ENCODE data around the gene UBA1.

Gene UBA1

DNA sequence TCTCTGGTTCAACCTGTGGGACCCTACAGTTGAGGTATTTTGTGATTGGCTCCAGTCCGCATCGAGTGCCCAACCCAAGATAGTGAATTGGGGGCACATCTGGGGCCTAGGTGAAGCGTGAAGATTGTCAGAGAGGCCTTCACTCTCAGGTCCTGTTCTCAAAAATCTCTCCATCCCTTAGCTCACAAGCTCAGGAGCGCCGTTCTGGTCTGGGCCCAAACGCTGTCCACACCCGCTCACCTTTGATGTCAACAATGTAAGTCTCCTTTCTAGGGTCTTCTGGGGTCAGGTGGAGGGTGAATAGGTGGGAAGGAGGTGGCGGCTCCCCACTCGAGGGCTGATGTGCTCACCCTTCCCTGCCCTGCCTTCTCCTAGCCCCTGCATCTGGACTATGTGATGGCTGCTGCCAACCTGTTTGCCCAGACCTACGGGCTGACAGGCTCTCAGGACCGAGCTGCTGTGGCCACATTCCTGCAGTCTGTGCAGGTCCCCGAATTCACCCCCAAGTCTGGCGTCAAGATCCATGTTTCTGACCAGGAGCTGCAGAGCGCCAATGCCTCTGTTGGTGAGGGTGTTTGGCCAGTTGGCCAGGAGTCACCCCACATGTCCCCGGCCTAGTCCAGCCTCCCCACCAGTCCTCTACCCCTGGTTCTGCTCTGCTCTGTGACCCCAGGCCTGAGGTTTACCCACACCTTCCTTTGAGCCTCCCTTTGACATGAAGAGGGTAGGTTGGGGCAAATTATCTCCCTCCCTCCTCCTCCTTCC lies 17.2 kb downstream of the UBA1 start:
- DNase-seq (ENCODE audit: low spot score) = no peak
- no peak for FAIRE-seq

DNA sequence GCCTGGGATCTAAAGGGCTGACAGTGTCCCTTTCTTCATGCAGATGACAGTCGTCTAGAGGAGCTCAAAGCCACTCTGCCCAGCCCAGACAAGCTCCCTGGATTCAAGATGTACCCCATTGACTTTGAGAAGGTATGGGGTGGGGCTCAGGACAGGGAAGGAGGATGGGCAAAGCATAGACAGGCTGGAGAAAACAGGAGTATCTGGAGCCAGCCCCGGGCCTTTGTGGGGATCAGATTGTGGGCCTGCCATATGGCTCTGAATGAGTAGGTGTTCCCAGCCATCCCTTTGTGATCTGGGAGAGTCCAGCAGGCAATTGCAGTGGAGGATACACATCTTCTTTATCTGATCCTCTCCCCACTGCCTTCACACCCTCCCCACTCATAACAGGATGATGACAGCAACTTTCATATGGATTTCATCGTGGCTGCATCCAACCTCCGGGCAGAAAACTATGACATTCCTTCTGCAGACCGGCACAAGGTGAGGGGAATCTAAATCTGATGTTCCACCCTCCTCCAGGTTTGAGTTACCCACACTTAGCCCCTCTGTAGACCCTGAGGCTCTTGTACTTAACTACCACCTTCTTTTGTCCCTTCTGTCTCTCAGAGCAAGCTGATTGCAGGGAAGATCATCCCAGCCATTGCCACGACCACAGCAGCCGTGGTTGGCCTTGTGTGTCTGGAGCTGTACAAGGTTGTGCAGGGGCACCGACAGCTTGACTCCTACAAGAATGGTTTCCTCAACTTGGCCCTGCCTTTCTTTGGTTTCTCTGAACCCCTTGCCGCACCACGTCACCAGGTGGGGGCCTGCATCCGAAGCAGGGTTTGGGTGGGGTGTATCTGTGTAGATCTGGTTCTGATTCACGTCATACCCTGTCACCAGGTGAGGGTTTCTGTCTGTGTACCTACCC lies 19.0 kb downstream of the UBA1 start:
- DNase-seq (ENCODE audit: low spot score) = no peak
- no peak for FAIRE-seq

DNA sequence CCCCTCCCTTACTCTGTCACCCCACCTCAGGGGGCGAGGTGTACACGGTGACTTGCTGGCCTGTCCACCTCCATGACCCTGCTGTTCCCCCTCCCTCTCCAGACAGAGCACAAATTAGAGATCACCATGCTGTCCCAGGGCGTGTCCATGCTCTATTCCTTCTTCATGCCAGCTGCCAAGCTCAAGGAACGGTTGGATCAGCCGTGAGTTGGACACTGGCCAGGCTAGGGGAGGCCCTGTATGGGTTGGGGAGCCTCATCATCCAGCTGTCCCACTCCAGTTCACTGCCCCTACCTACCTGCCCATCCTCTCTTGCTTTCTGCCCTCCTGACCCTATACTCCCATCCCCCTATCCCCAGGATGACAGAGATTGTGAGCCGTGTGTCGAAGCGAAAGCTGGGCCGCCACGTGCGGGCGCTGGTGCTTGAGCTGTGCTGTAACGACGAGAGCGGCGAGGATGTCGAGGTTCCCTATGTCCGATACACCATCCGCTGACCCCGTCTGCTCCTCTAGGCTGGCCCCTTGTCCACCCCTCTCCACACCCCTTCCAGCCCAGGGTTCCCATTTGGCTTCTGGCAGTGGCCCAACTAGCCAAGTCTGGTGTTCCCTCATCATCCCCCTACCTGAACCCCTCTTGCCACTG lies 20.9 kb downstream of the UBA1 start:
- FAIRE-seq (no peak), DNase-seq (ENCODE audit: low spot score) (no peak)

DNA sequence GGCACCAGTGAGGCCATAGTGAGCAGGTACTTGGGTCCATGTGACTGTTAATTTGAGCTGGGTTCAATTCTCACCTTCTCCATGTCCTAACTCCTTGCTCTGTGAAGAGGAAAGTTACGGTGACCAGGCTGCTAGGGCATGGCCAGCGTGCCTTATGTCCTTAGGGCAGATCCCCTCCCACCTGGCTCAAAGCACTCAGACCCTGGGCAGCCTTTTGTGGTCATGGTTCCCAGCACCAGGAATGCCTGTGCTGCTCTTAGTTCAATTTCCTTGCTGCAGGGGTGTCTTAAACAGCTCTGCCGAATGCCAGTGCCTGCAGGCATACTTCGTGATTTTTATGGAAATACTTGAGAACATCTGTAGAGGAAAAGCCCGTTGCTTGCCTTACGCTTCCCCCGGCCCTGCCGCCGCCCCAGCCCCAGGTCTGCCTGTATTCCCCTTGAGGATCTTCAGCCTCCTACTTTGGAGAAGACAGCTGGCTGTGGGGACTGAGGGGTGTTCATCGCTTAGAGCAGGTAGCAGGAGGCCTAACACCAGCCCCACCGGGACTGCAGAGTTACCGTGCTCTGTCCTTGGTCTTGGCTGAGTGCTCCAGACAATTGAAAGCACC lies 21.8 kb downstream of the UBA1 start:
- DNase-seq (ENCODE audit: low spot score) (no peak), FAIRE-seq (no peak)

DNA sequence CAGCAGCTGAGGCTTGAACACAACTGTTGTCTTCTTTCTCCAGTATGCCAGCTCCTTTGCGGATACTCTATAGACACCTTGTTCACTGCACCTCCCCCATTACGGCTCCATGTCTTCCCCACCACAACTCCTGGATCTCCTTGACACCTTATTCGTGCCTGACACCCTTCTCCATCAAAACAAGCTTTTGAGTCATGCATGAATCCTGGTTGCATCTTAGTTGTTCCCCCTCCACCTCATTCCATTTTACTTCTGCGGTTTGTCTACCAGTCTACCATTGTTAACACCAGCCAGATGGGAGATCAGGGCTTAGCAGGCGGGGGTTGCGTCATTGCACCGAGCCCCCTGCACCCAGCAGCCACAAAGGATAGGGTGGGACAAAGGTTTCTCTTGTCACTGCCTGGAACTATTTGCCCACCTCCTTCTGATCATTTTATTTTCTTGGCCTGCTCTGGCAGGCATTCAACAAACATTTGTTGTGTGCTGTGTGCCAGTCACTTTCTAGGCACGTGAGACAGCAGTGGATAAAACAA lies 22.8 kb downstream of the UBA1 start:
- DNase-seq (ENCODE audit: low spot score) (no peak), FAIRE-seq (no peak)

DNA sequence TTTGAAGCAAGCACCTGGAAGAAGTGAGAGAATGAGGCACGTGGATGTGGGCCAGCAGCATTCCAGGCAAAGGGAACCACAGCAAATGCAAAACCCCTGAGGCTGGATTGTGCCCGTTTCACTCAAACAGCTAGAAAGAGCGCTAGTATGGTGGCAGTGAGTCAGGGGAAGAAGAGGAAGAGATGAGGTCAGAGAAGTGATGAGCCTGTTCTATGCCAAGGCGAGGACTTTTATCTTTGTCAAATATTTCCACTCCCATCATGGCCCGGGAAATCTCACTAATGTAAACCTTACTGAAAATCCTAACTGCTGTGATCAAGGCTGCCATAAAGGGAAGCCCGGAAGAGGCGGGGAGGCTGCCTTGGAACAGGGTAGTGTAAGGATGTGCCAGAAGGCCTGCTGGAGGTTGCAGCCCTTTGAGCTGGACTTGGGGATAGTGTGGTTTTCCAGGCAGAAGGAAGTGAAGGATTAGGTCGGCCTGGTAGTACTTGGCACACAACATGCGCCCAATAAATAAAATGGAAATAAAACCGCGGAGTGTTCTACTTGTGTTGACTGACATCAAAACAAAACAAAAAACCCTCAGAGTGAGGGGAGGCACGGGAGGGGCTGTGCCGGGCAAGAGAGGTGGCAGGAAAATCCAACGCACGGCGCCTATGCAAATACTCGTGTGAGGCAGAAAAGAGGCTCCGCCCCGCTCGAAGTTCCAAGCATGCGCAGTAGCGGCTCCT lies 23.7 kb downstream of the UBA1 start:
- DNase-seq (ENCODE audit: low spot score) (peak; percentile 48), FAIRE-seq (peak; percentile 21)

DNA sequence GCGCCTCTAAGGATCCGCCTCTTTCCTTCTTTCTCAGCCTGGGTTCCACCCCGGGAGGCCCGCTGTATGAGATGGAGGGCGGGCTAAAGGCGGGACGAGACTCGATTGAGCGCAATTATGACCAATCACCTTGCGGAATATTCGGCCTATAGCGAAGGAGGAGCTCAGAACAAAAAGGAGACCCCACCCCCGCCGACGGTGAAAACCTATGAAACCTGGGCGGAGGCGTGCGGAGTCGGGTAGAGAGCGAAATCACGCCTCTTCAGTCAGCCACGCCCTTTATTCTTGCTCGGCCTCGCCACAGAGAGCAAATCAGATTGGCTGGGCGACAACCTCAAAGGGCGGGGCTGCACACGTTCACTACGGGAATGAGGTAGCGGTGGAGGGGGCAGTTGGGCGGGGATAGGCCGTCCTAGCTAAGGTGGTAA lies 24.2 kb downstream of the UBA1 start:
- DNase-seq (ENCODE audit: low spot score) (peak; percentile 97), FAIRE-seq (peak; percentile 97)

GRCh38 chrX:47218280-47218919 lies 24.8 kb downstream of the UBA1 start, which contains the start of gene CDK16:
Gene CDK16, plus strand, starts transcription at chrX:47218681. Its CDS starts 4,877 bp downstream, at chrX:47223558.
- no peak for FAIRE-seq
- DNase-seq (ENCODE audit: low spot score) = peak; percentile 65

DNA sequence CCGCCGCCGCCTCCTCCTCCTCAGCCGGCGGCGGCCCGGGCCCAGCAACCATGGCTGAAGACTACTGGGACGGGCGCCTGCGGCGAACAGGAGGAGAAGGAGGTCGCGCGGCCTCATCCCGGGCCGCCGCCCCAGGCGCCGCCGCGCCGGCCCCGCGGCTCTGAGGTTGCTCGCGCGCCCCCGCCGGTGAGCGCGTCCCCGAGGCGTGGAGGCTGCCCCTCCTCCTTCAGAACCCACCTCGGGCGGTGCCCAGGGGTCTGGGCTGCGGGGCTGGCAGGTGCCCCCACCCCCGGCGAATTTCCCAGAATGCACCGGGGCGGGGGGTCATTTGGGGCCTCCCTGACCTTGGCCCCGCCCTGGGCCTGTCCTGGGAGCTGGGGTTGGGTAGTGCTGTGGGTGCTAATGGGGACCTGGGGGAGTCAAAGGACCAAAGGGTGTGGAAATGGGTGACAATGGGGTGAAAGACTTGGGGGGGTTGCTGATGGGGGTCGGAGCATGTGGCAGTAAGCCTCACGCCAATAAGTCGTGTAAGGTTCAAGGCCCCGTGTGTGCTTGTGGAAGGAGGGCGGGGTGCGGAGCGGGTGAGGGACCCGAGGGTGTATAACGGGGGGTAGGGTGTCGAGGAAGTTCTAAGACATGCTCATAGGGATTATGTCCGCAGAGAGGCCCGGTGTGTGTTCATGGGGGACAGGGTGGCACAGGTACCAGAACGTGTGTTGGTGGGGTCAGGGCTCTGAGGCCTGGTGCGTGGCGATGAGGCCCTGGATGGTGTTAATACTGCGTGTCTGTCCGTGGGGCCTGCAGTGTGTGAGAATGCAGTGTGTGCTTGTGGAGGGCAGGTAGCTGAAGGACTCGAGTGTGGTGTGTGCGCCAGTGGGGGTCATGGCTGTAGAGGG lies 25.5 kb downstream of the UBA1 start:
- DNase-seq (ENCODE audit: low spot score) = no peak
- FAIRE-seq = no peak

GRCh38 chrX:47221756-47222155 lies 28.1 kb downstream of the UBA1 start:
- DNase-seq (ENCODE audit: low spot score) (no peak), FAIRE-seq (no peak)

GRCh38 chrX:47222751-47223350 lies 29.2 kb downstream of the UBA1 start:
- DNase-seq (ENCODE audit: low spot score) (no peak), FAIRE-seq (no peak)

GRCh38 chrX:47223476-47224250 lies 30.0 kb downstream of the UBA1 start:
- FAIRE-seq = no peak
- DNase-seq (ENCODE audit: low spot score) = no peak

GRCh38 chrX:47224266-47224895 lies 30.8 kb downstream of the UBA1 start:
- FAIRE-seq (no peak), DNase-seq (ENCODE audit: low spot score) (no peak)

DNA sequence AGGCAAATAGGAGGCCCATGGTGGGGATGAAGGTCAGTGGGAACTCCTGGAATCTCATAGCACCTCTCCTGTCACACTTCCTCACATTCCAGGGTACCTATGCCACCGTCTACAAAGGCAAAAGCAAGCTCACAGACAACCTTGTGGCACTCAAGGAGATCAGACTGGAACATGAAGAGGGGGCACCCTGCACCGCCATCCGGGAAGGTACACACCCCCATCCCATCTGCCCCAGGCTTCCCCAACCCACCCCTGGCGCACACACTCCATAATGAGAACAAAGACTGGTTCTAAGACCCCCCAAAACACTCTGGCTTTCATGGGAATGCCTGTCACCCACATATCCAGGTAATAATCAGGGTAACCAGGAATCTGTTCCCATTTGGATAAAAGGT lies 31.3 kb downstream of the UBA1 start:
- no peak for FAIRE-seq
- DNase-seq (ENCODE audit: low spot score) = no peak

- FAIRE-seq (no peak), DNase-seq (ENCODE audit: low spot score) (no peak)
Observed at GRCh38 chrX:47226071-47226470, 32.4 kb downstream of the UBA1 start.

DNA sequence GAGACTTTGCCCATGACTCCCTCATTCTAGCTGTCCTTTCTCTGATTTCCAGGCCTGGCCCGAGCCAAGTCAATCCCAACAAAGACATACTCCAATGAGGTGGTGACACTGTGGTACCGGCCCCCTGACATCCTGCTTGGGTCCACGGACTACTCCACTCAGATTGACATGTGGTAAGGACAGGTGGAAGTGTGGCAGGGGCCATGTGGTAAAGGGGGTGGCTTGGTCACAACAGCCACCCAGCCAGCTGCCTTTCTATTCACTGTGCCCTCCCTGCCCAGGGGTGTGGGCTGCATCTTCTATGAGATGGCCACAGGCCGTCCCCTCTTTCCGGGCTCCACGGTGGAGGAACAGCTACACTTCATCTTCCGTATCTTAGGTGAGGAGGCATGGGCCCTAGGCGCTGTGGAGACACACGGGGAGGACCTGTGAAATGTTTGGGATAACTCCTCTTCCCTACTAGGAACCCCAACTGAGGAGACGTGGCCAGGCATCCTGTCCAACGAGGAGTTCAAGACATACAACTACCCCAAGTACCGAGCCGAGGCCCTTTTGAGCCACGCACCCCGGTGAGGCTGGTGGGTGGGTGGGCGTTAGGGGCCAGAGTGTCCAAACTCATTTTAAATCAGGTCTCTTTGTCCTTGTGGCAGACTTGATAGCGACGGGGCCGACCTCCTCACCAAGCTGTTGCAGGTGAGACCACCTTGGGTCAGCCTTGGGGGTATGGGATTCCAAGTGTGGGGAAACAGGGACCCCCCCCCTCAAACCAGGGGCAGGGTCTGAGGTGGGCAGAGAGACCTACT lies 33.1 kb downstream of the UBA1 start:
- no peak for FAIRE-seq

DNA sequence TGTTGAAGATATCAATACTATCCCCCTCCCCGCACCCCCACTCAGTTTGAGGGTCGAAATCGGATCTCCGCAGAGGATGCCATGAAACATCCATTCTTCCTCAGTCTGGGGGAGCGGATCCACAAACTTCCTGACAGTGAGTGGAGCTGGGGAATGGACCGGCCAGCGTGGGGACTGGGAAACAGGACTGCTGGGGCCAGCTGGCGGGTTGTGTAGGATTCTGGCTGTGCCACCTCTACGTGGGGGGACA lies 33.6 kb downstream of the UBA1 start:
- FAIRE-seq (no peak), DNase-seq (ENCODE audit: low spot score) (no peak)

More for the DNA sequence above, 33.1 kb downstream of the UBA1 start:
- DNase-seq (ENCODE audit: low spot score) = no peak
